Endothelial cell (in vitro differentiated cells): ENCODE data around the gene EXOSC5. TPM values are rescaled to one million over a fixed set of nuclear protein-coding genes. Genes with fewer than 3 reads are reported as not detected.
A peak's percentile ranks its signal among the peaks of the same experiment; 100 is the strongest.

Experiments used
- DNase-seq: peaks from one replicate; pipeline ENCODE4 v3.0.0; 2021; ENCODE audit warnings: low spot score
- H3K27ac Mint-ChIP-seq: one replicate; pipeline ENCODE4 v1.8.0; 2021; ENCODE audit warnings: mixed read lengths, inconsistent platforms; ENCODE audit not compliant: unreplicated experiment
- H3K27me3 Mint-ChIP-seq: one replicate; pipeline ENCODE4 v1.8.0; 2021; ENCODE audit warnings: mild to moderate bottlenecking, moderate library complexity, mixed read lengths, inconsistent platforms; ENCODE audit not compliant: unreplicated experiment
- H3K36me3 Mint-ChIP-seq: one replicate; pipeline ENCODE4 v1.8.0; 2021; ENCODE audit warnings: mild to moderate bottlenecking, low read depth, mixed read lengths, inconsistent platforms; ENCODE audit not compliant: unreplicated experiment
- H3K4me1 Mint-ChIP-seq: one replicate; pipeline ENCODE4 v1.8.0; 2021; ENCODE audit warnings: mild to moderate bottlenecking, mixed read lengths, inconsistent platforms; ENCODE audit not compliant: unreplicated experiment
- H3K4me3 Mint-ChIP-seq: one replicate; pipeline ENCODE4 v1.8.0; 2021; ENCODE audit warnings: mild to moderate bottlenecking, mixed read lengths, inconsistent platforms; ENCODE audit not compliant: unreplicated experiment
- H3K9me3 Mint-ChIP-seq: one replicate; pipeline ENCODE4 v1.8.0; 2021; ENCODE audit warnings: mixed read lengths, inconsistent platforms; ENCODE audit not compliant: unreplicated experiment
- total RNA-seq: library from RNA; stranded (reverse); fragmentation: NEBNext Ultra II Directional; extraction: Animal tissue kit (Norgen Biotek cat#: 25700); gene quantifications from one replicate; pipeline ENCODE4 v1.2.1, GENCODE V29; 2021; ENCODE audit not compliant: unreplicated experiment
- TF ChIP-seq, protein P1 (sequence below): fragments of 200-600 bp; sonication (generic); IDR thresholded peaks from one replicate; pipeline ENCODE4 v1.5.0; 2021; ENCODE audit warnings: antibody characterized with exemption; ENCODE audit not compliant: unreplicated experiment

EXOSC5 gene
- total RNA-seq, 1 donor from 2014 or later = 15.2 TPM

DNA sequence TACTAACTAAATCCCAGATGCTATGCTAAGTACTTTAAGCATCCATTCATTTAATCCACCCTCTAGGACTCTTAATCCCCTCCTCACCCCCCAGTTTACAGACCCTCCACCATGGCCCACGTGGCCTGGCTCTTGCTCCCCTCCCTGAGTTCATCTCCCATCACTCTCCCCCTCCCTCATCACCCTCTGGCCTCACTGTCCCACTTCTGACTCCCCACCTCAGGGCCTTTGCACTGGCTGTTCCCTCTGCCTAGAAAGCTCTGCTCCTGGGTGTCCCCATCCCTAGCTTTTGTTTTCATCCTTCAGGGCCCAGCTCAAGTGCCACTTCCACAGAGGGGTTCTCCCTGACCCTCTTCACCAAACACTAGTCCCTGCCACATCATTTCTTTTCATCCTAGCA, 37.4 kb downstream of the EXOSC5 start:
- H3K9me3 Mint-ChIP-seq = no peaks in the 10 kb centered on the region
- H3K27me3 Mint-ChIP-seq = peaks cover 23% of the 10 kb centered on the region
- no peak overlapping the region for H3K4me3 Mint-ChIP-seq
- no peak overlapping the region for H3K27ac Mint-ChIP-seq
- TF ChIP-seq, protein P1, sequence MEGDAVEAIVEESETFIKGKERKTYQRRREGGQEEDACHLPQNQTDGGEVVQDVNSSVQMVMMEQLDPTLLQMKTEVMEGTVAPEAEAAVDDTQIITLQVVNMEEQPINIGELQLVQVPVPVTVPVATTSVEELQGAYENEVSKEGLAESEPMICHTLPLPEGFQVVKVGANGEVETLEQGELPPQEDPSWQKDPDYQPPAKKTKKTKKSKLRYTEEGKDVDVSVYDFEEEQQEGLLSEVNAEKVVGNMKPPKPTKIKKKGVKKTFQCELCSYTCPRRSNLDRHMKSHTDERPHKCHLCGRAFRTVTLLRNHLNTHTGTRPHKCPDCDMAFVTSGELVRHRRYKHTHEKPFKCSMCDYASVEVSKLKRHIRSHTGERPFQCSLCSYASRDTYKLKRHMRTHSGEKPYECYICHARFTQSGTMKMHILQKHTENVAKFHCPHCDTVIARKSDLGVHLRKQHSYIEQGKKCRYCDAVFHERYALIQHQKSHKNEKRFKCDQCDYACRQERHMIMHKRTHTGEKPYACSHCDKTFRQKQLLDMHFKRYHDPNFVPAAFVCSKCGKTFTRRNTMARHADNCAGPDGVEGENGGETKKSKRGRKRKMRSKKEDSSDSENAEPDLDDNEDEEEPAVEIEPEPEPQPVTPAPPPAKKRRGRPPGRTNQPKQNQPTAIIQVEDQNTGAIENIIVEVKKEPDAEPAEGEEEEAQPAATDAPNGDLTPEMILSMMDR = no peak
- peaks cover 4% of the 10 kb centered on the region for H3K36me3 Mint-ChIP-seq
- peaks cover 17% of the 10 kb centered on the region for H3K4me1 Mint-ChIP-seq
- DNase-seq = no peak

DNA sequence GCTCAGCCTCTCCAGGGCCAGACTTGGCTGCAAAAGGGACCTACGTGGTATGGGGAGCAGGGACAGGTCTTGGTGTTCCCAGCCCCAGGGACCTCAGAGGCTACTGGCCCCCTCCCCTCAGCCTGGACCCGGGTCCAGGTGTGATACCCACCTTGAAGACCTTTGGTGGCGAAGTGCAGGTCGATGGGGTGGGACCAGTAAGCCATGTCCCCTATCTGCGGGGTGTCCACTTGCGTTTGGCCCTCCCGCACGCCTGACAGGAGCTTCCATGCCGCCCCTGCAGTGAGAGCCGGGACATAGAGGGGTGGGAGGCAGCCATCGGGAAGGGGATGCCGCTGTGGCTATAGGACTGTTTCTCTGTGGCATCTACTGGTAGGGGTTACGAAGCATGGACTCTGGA, 39.4 kb downstream of the EXOSC5 start:
- H3K27ac Mint-ChIP-seq = no peak overlapping the region
- TF ChIP-seq, protein P1 = no peak
- no peak overlapping the region for H3K4me3 Mint-ChIP-seq
- no peaks in the 10 kb centered on the region for H3K9me3 Mint-ChIP-seq
- H3K27me3 Mint-ChIP-seq = peaks cover 23% of the 10 kb centered on the region
- H3K36me3 Mint-ChIP-seq = peaks cover 4% of the 10 kb centered on the region
- H3K4me1 Mint-ChIP-seq = peaks cover 13% of the 10 kb centered on the region
- DNase-seq = no peak

DNA sequence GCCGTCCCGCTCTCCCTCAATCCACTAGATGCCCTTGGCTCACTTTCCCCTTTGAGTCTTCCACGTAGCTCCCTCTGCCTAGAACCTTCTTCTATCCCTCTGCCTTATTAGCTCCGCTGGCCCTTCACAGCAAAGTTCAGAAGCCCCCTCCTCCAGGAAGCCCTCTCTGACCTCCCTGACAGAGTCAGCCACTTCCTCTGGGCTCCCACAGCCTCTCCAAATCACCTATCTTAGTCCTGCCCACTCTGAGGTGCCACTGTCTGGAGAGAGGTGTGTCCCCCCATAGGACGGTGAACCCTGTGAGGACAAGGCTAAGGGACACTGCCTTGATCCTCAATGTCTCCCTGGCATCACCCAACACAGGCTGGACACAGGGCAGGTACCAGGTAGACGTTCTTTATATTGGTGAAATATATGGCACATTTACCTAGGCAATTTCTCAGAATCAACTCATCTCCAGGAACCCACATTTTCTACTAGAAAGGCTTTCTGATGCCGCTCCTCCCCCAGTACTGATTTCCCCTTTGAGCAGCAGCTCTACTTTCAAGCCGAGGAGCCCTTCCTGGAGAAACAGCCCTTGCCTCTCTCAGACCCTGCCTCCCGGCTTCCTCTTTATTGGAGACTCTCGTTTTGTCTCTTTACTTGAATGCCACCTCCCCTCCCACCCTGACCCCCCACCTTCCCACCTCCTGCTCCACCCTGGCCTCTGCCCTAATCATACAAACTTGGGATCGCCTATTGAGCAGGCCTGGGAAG, 40.0 kb downstream of the EXOSC5 start:
- Mint-ChIP-seq H3K9me3 (no peaks in the 10 kb centered on the region), H3K4me3 (peak overlapping the region; percentile 47), H3K27ac (no peak overlapping the region), H3K27me3 (peaks cover 23% of the 10 kb centered on the region), H3K4me1 (peaks cover 15% of the 10 kb centered on the region), H3K36me3 (peaks cover 6% of the 10 kb centered on the region)
- TF ChIP-seq, protein P1 = no peak
- DNase-seq = no peak

DNA sequence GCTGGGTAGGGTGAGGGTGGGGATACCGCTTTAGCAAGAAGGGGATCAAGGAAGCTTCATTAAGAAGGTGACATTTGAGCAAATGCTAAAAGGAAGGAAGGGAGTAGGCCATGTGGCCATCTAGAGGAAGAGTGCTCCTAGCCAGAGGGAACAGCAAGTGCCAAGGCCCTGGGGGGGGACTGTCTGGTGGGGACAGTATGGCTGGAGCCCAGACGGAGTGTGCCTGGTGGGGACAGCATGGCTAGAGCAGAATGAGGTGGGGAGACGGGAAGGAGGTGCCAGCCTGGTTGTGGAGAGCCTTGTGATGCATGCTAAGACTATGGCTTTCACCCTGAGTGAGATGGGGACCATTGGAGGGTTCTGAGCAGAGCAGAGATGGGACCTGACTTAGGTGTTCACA, 41.4 kb downstream of the EXOSC5 start:
- H3K36me3 Mint-ChIP-seq = peaks cover 15% of the 10 kb centered on the region
- H3K27me3 Mint-ChIP-seq = peaks cover 28% of the 10 kb centered on the region
- peaks cover 24% of the 10 kb centered on the region for H3K4me1 Mint-ChIP-seq
- H3K4me3 Mint-ChIP-seq = no peak overlapping the region
- H3K27ac Mint-ChIP-seq = no peak overlapping the region
- DNase-seq = no peak
- TF ChIP-seq, protein P1 = no peak
- peaks cover 3% of the 10 kb centered on the region for H3K9me3 Mint-ChIP-seq

DNA sequence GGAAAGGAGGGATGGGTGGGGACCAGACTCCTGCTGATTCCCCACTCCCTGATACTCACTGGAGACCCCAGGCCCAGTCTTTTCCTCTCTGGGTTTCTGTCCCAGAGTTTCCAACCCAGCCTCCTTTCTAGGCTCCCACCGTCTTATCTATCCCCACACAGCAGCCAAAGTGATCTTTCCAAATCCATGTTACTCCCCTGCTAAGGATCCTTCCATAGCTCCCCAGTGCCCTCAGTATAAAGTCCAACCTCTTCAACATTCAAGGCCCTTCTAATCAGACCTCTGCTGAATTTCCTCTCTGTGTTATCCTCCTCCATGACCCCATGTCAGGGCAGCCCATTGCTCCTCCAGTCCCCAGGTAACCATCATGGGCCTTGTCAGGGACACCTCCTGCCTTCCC, 42.1 kb downstream of the EXOSC5 start:
- peak overlapping the region; percentile 79 for H3K4me3 Mint-ChIP-seq
- H3K4me1 Mint-ChIP-seq = peaks cover 25% of the 10 kb centered on the region
- TF ChIP-seq, protein P1 = no peak
- H3K9me3 Mint-ChIP-seq = peaks cover 4% of the 10 kb centered on the region
- peaks cover 16% of the 10 kb centered on the region for H3K36me3 Mint-ChIP-seq
- no peak for DNase-seq
- H3K27me3 Mint-ChIP-seq = peaks cover 25% of the 10 kb centered on the region
- peak overlapping the region; percentile 38 for H3K27ac Mint-ChIP-seq
